B cell (primary cell): ENCODE data around the gene CNTNAP2. TPM values are rescaled to one million over a fixed set of nuclear protein-coding genes. Genes with fewer than 3 reads are reported as not detected.

ENCODE experiments used
- ATAC-seq: fragments of 200-7000 bp; cut with Tn5 transposase; one replicate; pipeline ENCODE4 v1.10.0; 2021; ENCODE audit warnings: low read depth, mild to moderate bottlenecking, moderate number of reproducible peaks, moderate library complexity
- CTCF ChIA-PET: fragments of 350-600 bp; sonication (Branson Sonifier 250); formaldehyde crosslinking; loops from one replicate; lab custom pipeline; 2021; ENCODE audit warnings: antibody characterized with exemption, inconsistent platforms; lab: Charles Lee
- POLR2A ChIA-PET: fragments of 350-600 bp; sonication (Branson Sonifier 250); formaldehyde crosslinking; loops from one replicate; lab custom pipeline; 2021; ENCODE audit warnings: antibody characterized with exemption; lab: Charles Lee
- DNase-seq: peaks from one replicate; pipeline ENCODE4 v3.0.0; 2013
- H2AFZ ChIP-seq: 2 replicates; pipeline ENCODE4 v1.6.1; 2012; ENCODE audit warnings: mild to moderate bottlenecking, low read depth, low read length; ENCODE audit not compliant: insufficient read depth, poor library complexity, severe bottlenecking
- H3K27ac ChIP-seq, 2 donors: 1 replicate in 1 of 2; 2 replicates in 1 of 2; pipeline ENCODE4 v1.5.1; 2012 to 2013; ENCODE audit warnings: low read length in 2 of 2, mild to moderate bottlenecking in 2 of 2, moderate library complexity in 1 of 2
- H3K27me3 ChIP-seq, 4 experiments: fragments of 200-600 bp in 1 of 4; sonication (generic) in 1 of 4; replicated peaks in 1 of 4; 1 replicate in 2 of 4; 2 replicates in 2 of 4; pipeline versions ENCODE4 v1.6.1 to v1.7.0; 2013 to 2016; ENCODE audit warnings: low read length in 3 of 4, mild to moderate bottlenecking in 2 of 4, mixed read lengths in 1 of 4, moderate library complexity in 1 of 4; ENCODE audit not compliant: insufficient read depth in 4 of 4, control insufficient read depth in 3 of 4; ENCODE audit errors: control extremely low read depth in 1 of 4
- H3K36me3 ChIP-seq, 2 experiments: replicated peaks in 1 of 2; 1 replicate in 1 of 2; 2 replicates in 1 of 2; pipeline versions ENCODE4 v1.6.1 to v1.7.1; 2013; ENCODE audit warnings: low read length in 1 of 2; ENCODE audit not compliant: insufficient read depth in 2 of 2, control insufficient read depth in 1 of 2; ENCODE audit errors: control extremely low read depth in 1 of 2, extremely low read depth in 1 of 2
- H3K4me1 ChIP-seq, 2 donors: fragments of 200-600 bp in 1 of 2; sonication (generic) in 1 of 2; 1 replicate in 1 of 2; 2 replicates in 1 of 2; pipeline versions ENCODE4 v1.5.1 to v1.6.1; 2013 to 2017; ENCODE audit warnings: low read length in 2 of 2; ENCODE audit not compliant: control insufficient read depth in 2 of 2, insufficient read depth in 2 of 2
- H3K4me2 ChIP-seq: replicated peaks from 2 replicates; pipeline ENCODE3; 2012; ENCODE audit warnings: mild to moderate bottlenecking, low read depth, low read length; ENCODE audit not compliant: poor library complexity, severe bottlenecking
- H3K4me3 ChIP-seq, 5 experiments: fragments of 200-600 bp in 1 of 5; sonication (generic) in 1 of 5; 1 replicate in 3 of 5; 2 replicates in 2 of 5; pipeline versions ENCODE4 v1.5.1 to v1.7.0; 2011 to 2016; ENCODE audit warnings: low read length in 4 of 5, mild to moderate bottlenecking in 4 of 5, low read depth in 2 of 5, control low read depth in 1 of 5, moderate library complexity in 1 of 5; ENCODE audit not compliant: insufficient read depth in 1 of 5; ENCODE audit errors: control extremely low read depth in 1 of 5, extremely low read depth in 1 of 5
- H3K79me2 ChIP-seq: fragments of 200-600 bp; sonication (generic); one replicate; pipeline ENCODE4 v1.6.0; 2016; ENCODE audit warnings: low read length; ENCODE audit not compliant: control insufficient read depth, insufficient read depth
- H3K9ac ChIP-seq: fragments of 200-600 bp; sonication (generic); 2 replicates; pipeline ENCODE4 v1.6.1; 2017; ENCODE audit warnings: mild to moderate bottlenecking, low read length, moderate library complexity
- H3K9me3 ChIP-seq, 3 donors: one replicate each; pipeline versions ENCODE4 v1.6.1 to v1.7.1; 2013; ENCODE audit warnings: low read length in 2 of 3; ENCODE audit not compliant: control insufficient read depth in 2 of 3, insufficient read depth in 1 of 3; ENCODE audit errors: control extremely low read depth in 1 of 3
- H4K20me1 ChIP-seq: 2 replicates; pipeline ENCODE4 v1.6.0; 2012; ENCODE audit warnings: mild to moderate bottlenecking, low read length; ENCODE audit not compliant: insufficient read depth, control insufficient read depth, poor library complexity, severe bottlenecking
- H3K27ac Mint-ChIP-seq: one replicate; pipeline ENCODE4 v1.8.0; 2021; ENCODE audit warnings: mixed read lengths
- H3K27me3 Mint-ChIP-seq: one replicate; pipeline ENCODE4 v1.8.0; 2021; ENCODE audit warnings: mixed read lengths
- H3K4me1 Mint-ChIP-seq: one replicate; pipeline ENCODE4 v1.8.0; 2021; ENCODE audit warnings: mixed read lengths
- H3K4me3 Mint-ChIP-seq: one replicate; pipeline ENCODE4 v1.8.0; 2021; ENCODE audit warnings: mixed read lengths
- H3K9me3 Mint-ChIP-seq: one replicate; pipeline ENCODE4 v1.8.0; 2022; ENCODE audit warnings: mixed read lengths; ENCODE audit not compliant: insufficient read depth
- CTCF ChIP-seq: fragments of 200-600 bp; IDR thresholded peaks from one replicate; pipeline ENCODE4 v1.8.0; 2022; ENCODE audit warnings: antibody characterized with exemption, mild to moderate bottlenecking
- EZH2 ChIP-seq: IDR thresholded peaks from 2 replicates; pipeline ENCODE4 v1.6.1; 2012; ENCODE audit warnings: borderline replicate concordance, low read depth, mild to moderate bottlenecking, moderate library complexity, low read length; ENCODE audit not compliant: insufficient read depth, poor library complexity, severe bottlenecking
- WGBS: methylation state at CpG from one replicate; pipeline ENCODE4 v1.1.5; 2013; ENCODE audit warnings: missing lambda C conversion rate; ENCODE audit not compliant: insufficient coverage; 5-methylcytosine and 5-hydroxymethylcytosine counted together
- intact Hi-C: fragments of 100-400 bp; cut with micrococcal nuclease; formaldehyde crosslinking; loops from one replicate; pipeline ENCODE4 v1.10.0; 2022
- polyA plus RNA-seq: library from polyadenylated mRNA; depleted of rRNA; stranded (reverse); fragments of >200 nt; gene quantifications from 2 replicates; pipeline ENCODE4 v1.2.3, GENCODE V29; 2012
- total RNA-seq, 2 donors: library from RNA; stranded (reverse); fragments of 120-200 nt in 1 of 2; gene quantifications; 1 replicate in 1 of 2; 2 replicates in 1 of 2; pipeline versions ENCODE4 v1.2.3 to v1.2.4, GENCODE V29; 2013 to 2022

Gene CNTNAP2
- total and polyA plus RNA-seq, 2 donors (not counting 1 experiment from before 2014, with no cell fraction given), result 7.4 to 16.6 TPM

- H4K20me1 ChIP-seq, result no peaks in the 10 kb centered on the region
- ATAC-seq (no peak), DNase-seq (no peak)
- H3K9me3 ChIP-seq, result no peaks in the 10 kb centered on the region
- POLR2A ChIA-PET, result no interaction called here
- Mint-ChIP-seq H3K4me3 (no peak overlapping the region), H3K4me1 (no peaks in the 10 kb centered on the region), H3K9me3 (no peaks in the 10 kb centered on the region), H3K27ac (no peak overlapping the region), H3K27me3 (peaks cover 4% of the 10 kb centered on the region)
- no peak overlapping the region for H3K4me3 ChIP-seq
- intact Hi-C loops, result no loop called here
- H3K27ac ChIP-seq, result no peak overlapping the region
- no peaks in the 10 kb centered on the region for H3K79me2 ChIP-seq
- H3K36me3 ChIP-seq, result no peaks in the 10 kb centered on the region
- CTCF ChIA-PET, result no interaction called here
- H3K4me2 ChIP-seq, result no peak overlapping the region
- TF ChIP-seq EZH2, result no peak
- TF ChIP-seq CTCF, result no peak
- H3K27me3 ChIP-seq, result no peaks in the 10 kb centered on the region
- WGBS, result 90% methylated on average over 1 of the region's 2 CpGs
- no peak overlapping the region for H2AFZ ChIP-seq
- H3K4me1 ChIP-seq, result no peaks in the 10 kb centered on the region
- H3K9ac ChIP-seq, result no peak overlapping the region
Measured at GRCh38 chr7:148079206-148080080, 1962.8 kb downstream of the CNTNAP2 start.

GRCh38 chr7:148083448-148083847, 1966.8 kb downstream of the CNTNAP2 start:
- Histone ChIP-seq H3K36me3 (no peaks in the 10 kb centered on the region), H3K27me3 (no peaks in the 10 kb centered on the region), H2AFZ (no peak overlapping the region), H3K9me3 (no peaks in the 10 kb centered on the region), H3K4me1 (no peaks in the 10 kb centered on the region), H3K27ac (no peak overlapping the region), H4K20me1 (no peaks in the 10 kb centered on the region), H3K9ac (no peak overlapping the region), H3K79me2 (no peaks in the 10 kb centered on the region), H3K4me2 (no peak overlapping the region), H3K4me3 (no peak overlapping the region)
- peaks cover 8% of the 10 kb centered on the region for H3K27me3 Mint-ChIP-seq
- DNase-seq, result no peak
- TF ChIP-seq EZH2 (no peak), CTCF (no peak)
- no peak for ATAC-seq
- H3K9me3 Mint-ChIP-seq, result no peaks in the 10 kb centered on the region
- no peaks in the 10 kb centered on the region for H3K4me1 Mint-ChIP-seq
- ChIA-PET POLR2A (no interaction called here), CTCF (no interaction called here)
- no peak overlapping the region for H3K4me3 Mint-ChIP-seq
- no peak overlapping the region for H3K27ac Mint-ChIP-seq
- intact Hi-C loops, result no loop called here
- no CpG with 5 or more reads among the region's 1 CpG for WGBS
